PFSK-1 (cell line): ENCODE results near the gene LRRC4C.

Experiments
- FOXP2 ChIP-seq: optimal IDR thresholded peaks from 2 replicates; pipeline ENCODE3; 2011; ENCODE audit warnings: borderline replicate concordance, control low read depth, inconsistent platforms; ENCODE audit not compliant: insufficient read depth; ENCODE audit errors: extremely low read length, extremely low read depth
- POLR2AphosphoS5 ChIP-seq: IDR thresholded peaks from 2 replicates; pipeline ENCODE4 v1.6.1; 2012; ENCODE audit warnings: low read depth, mild to moderate bottlenecking, control low read depth, low read length, moderate library complexity
- SIN3A ChIP-seq: IDR thresholded peaks from 2 replicates; pipeline ENCODE4 v1.6.1; 2012; ENCODE audit warnings: mild to moderate bottlenecking, low read length, moderate library complexity, borderline replicate concordance; ENCODE audit not compliant: insufficient read depth
- TAF1 ChIP-seq: IDR thresholded peaks from 2 replicates; pipeline ENCODE4 v1.6.1; 2012; ENCODE audit warnings: low read length, control low read depth, borderline replicate concordance; ENCODE audit not compliant: insufficient read depth
- TF ChIP-seq, protein P1 (sequence below), 2 experiments: IDR thresholded peaks; 2 replicates each; pipeline versions ENCODE4 v1.6.1 to v1.8.0; 2011 to 2012; ENCODE audit warnings: low read depth in 2 of 2, low read length in 2 of 2, control low read depth in 1 of 2, inconsistent platforms in 1 of 2, mild to moderate bottlenecking in 1 of 2, moderate library complexity in 1 of 2; ENCODE audit not compliant: insufficient read depth in 1 of 2

DNA sequence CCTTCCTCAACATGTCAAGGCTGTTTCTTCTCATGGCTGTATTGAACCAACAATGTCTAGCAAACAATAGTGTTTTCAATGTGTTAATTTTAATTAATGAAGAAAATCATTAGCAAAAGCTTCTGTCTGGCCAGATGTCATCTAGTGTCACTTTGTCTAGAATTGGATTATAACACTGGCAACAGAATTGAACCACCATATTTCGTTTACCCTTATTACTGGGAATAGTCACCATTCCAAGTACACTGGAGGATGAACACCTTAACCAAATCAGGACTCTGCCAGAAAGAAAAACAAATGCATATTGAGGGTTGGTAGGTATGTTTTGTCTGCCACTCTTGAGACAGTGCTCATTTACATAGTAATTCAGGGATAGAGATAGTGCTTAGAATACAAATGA lies 146.2 kb downstream of the LRRC4C start:
- no peak for TF ChIP-seq TAF1
- TF ChIP-seq, protein P1, sequence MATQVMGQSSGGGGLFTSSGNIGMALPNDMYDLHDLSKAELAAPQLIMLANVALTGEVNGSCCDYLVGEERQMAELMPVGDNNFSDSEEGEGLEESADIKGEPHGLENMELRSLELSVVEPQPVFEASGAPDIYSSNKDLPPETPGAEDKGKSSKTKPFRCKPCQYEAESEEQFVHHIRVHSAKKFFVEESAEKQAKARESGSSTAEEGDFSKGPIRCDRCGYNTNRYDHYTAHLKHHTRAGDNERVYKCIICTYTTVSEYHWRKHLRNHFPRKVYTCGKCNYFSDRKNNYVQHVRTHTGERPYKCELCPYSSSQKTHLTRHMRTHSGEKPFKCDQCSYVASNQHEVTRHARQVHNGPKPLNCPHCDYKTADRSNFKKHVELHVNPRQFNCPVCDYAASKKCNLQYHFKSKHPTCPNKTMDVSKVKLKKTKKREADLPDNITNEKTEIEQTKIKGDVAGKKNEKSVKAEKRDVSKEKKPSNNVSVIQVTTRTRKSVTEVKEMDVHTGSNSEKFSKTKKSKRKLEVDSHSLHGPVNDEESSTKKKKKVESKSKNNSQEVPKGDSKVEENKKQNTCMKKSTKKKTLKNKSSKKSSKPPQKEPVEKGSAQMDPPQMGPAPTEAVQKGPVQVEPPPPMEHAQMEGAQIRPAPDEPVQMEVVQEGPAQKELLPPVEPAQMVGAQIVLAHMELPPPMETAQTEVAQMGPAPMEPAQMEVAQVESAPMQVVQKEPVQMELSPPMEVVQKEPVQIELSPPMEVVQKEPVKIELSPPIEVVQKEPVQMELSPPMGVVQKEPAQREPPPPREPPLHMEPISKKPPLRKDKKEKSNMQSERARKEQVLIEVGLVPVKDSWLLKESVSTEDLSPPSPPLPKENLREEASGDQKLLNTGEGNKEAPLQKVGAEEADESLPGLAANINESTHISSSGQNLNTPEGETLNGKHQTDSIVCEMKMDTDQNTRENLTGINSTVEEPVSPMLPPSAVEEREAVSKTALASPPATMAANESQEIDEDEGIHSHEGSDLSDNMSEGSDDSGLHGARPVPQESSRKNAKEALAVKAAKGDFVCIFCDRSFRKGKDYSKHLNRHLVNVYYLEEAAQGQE (IDR thresholded peaks at IDR 0.05; ENCODE audit: insufficient read depth in 1 of 2, low read depth in 2 of 2, low read length in 2 of 2) = no peak
- no peak for TF ChIP-seq POLR2AphosphoS5
- no peak for TF ChIP-seq SIN3A
- TF ChIP-seq FOXP2 = no peak
